ENCODE results near the gene P4HA2. TPM values are rescaled to one million over a fixed set of nuclear protein-coding genes. Genes with fewer than 3 reads are reported as not detected.

Gene P4HA2
- polyA plus RNA-seq, 1 donor (not counting 4 experiments of a cell fraction or from before 2014, with no cell fraction given), result 93.6 TPM

- H3K36me3 ChIP-seq (ENCODE audit: control insufficient read depth in 2 of 2, extremely low read depth in 1 of 2, insufficient read depth in 2 of 2, low read length in 2 of 2), result no peaks in the 10 kb centered on the region
- no peaks in the 10 kb centered on the region for H3K79me2 ChIP-seq (ENCODE audit: control insufficient read depth, insufficient read depth, low read length)
- no peak overlapping the region for H2AFZ ChIP-seq (ENCODE audit: control insufficient read depth, low read length)
- H3K27ac ChIP-seq (ENCODE audit: control insufficient read depth, insufficient read depth, low read length), result no peak overlapping the region
- H3K4me1 ChIP-seq (ENCODE audit: control insufficient read depth, extremely low read depth, insufficient read depth, low read length), result peaks cover 20% of the 10 kb centered on the region
- TF ChIP-seq EZH2 (IDR thresholded peaks at IDR 0.05; ENCODE audit: low read length), result no peak
- TF ChIP-seq CTCF (optimal IDR thresholded peaks at IDR 0.05 in 1 of 3, IDR thresholded peaks at IDR 0.05 in 1 of 3, conservative IDR thresholded peaks at IDR 0.05 in 1 of 3; ENCODE audit: extremely low read depth in 1 of 3, insufficient read depth in 2 of 3, low read length in 3 of 3), result peak; percentile 60 to 83 (median 68)
- H3K4me3 ChIP-seq (ENCODE audit: control insufficient read depth in 2 of 3, extremely low read depth in 1 of 3, insufficient read depth in 2 of 3, low read depth in 1 of 3, low read length in 3 of 3), result no peak overlapping the region
- dilution Hi-C loops (cut with MboI; ENCODE audit: extremely low pct_ligation_motif_present, low sequenced_read_pairs), result no loop called here
- H3K27me3 ChIP-seq (ENCODE audit: control insufficient read depth, extremely low read depth, insufficient read depth, low read length), result no peaks in the 10 kb centered on the region
- DNase-seq (ENCODE audit: low read depth, low spot score) (no peak), FAIRE-seq (peak; percentile 13)
- H3K9me3 ChIP-seq (ENCODE audit: control insufficient read depth, low read depth, low read length), result no peaks in the 10 kb centered on the region
- H3K9ac ChIP-seq (ENCODE audit: control insufficient read depth, extremely low read depth, insufficient read depth, low read length), result no peak overlapping the region
- H3K4me2 ChIP-seq (ENCODE audit: control insufficient read depth, extremely low read depth, insufficient read depth, low read depth, low read length), result peak overlapping the region; percentile 48
- H4K20me1 ChIP-seq (ENCODE audit: control insufficient read depth, extremely low read depth, insufficient read depth, low read length), result no peaks in the 10 kb centered on the region
- peaks cover 2% of the 10 kb centered on the region for H3K9me1 ChIP-seq (ENCODE audit: control insufficient read depth, extremely low read depth, insufficient read depth, low read length)
Measured at GRCh38 chr5:132180134-132180745, 47.4 kb downstream of the P4HA2 start.

GRCh38 chr5:132179405-132179804, 48.2 kb downstream of the P4HA2 start:
- Histone ChIP-seq H3K4me2 (ENCODE audit: control insufficient read depth, extremely low read depth, insufficient read depth, low read depth, low read length) (no peak overlapping the region), H3K27me3 (ENCODE audit: control insufficient read depth, extremely low read depth, insufficient read depth, low read length) (no peaks in the 10 kb centered on the region), H3K4me1 (ENCODE audit: control insufficient read depth, extremely low read depth, insufficient read depth, low read length) (peaks cover 20% of the 10 kb centered on the region), H3K9ac (ENCODE audit: control insufficient read depth, extremely low read depth, insufficient read depth, low read length) (no peak overlapping the region), H3K27ac (ENCODE audit: control insufficient read depth, insufficient read depth, low read length) (no peak overlapping the region), H2AFZ (ENCODE audit: control insufficient read depth, low read length) (peak overlapping the region; percentile 44), H3K9me3 (ENCODE audit: control insufficient read depth, low read depth, low read length) (no peaks in the 10 kb centered on the region), H3K4me3 (ENCODE audit: control insufficient read depth in 2 of 3, extremely low read depth in 1 of 3, insufficient read depth in 2 of 3, low read depth in 1 of 3, low read length in 3 of 3) (no peak overlapping the region), H4K20me1 (ENCODE audit: control insufficient read depth, extremely low read depth, insufficient read depth, low read length) (no peaks in the 10 kb centered on the region), H3K9me1 (ENCODE audit: control insufficient read depth, extremely low read depth, insufficient read depth, low read length) (peaks cover 2% of the 10 kb centered on the region), H3K36me3 (ENCODE audit: control insufficient read depth in 2 of 2, extremely low read depth in 1 of 2, insufficient read depth in 2 of 2, low read length in 2 of 2) (no peaks in the 10 kb centered on the region), H3K79me2 (ENCODE audit: control insufficient read depth, insufficient read depth, low read length) (no peaks in the 10 kb centered on the region)
- dilution Hi-C loops (cut with MboI; ENCODE audit: extremely low pct_ligation_motif_present, low sequenced_read_pairs), result no loop called here
- no peak for FAIRE-seq
- DNase-seq (ENCODE audit: low read depth, low spot score), result no peak
- TF ChIP-seq CTCF (optimal IDR thresholded peaks at IDR 0.05 in 1 of 3, IDR thresholded peaks at IDR 0.05 in 1 of 3, conservative IDR thresholded peaks at IDR 0.05 in 1 of 3; ENCODE audit: extremely low read depth in 1 of 3, insufficient read depth in 2 of 3, low read length in 3 of 3), result no peak
- no peak for TF ChIP-seq EZH2 (IDR thresholded peaks at IDR 0.05; ENCODE audit: low read length)
